AG04450 (cell line): ENCODE data around the gene TEDC1. TPM values are rescaled to one million over a fixed set of nuclear protein-coding genes. Genes with fewer than 3 reads are reported as not detected.

ENCODE experiments used
- CTCF ChIA-PET: fragments of 300-600, 350-600 bp; formaldehyde crosslinking; extraction: SDS; loops from one replicate; lab custom pipeline; 2022; ENCODE audit warnings: antibody characterized with exemption, inconsistent platforms; lab: Charles Lee
- POLR2A ChIA-PET: fragments of 350-600 bp; formaldehyde crosslinking; extraction: SDS; loops from one replicate; lab custom pipeline; 2021; ENCODE audit warnings: antibody characterized with exemption, inconsistent platforms; lab: Yijun Ruan, JAX
- DNase-seq: peaks from one replicate; pipeline ENCODE4 v3.0.0-alpha.2; 2011; ENCODE audit warnings: low read depth, low spot score
- H3K27ac ChIP-seq: one replicate; pipeline ENCODE4 v1.5.1; 2012; ENCODE audit warnings: low read depth, low read length, control low read depth
- H3K27me3 ChIP-seq: one replicate; pipeline ENCODE4 v1.6.0; 2012; ENCODE audit warnings: low read length; ENCODE audit not compliant: control insufficient read depth, insufficient read depth
- H3K4me3 ChIP-seq: 2 replicates; pipeline ENCODE4 v1.5.1; 2011; ENCODE audit warnings: mild to moderate bottlenecking, low read depth, low read length, control low read depth
- H3K9me3 ChIP-seq: 2 replicates; pipeline ENCODE4 v1.5.1; 2012; ENCODE audit warnings: low read length; ENCODE audit not compliant: control insufficient read depth, insufficient read depth
- polyA plus RNA-seq: library from polyadenylated mRNA; depleted of rRNA; stranded (reverse); fragments of >200 nt; gene quantifications from 2 replicates; pipeline ENCODE4 v1.2.3, GENCODE V29; 2011
- TF ChIP-seq, protein P1 (sequence below): IDR thresholded peaks from 2 replicates; pipeline ENCODE4 v1.5.1; 2011; ENCODE audit warnings: low read depth, low read length, control low read depth, inconsistent platforms

Gene TEDC1
- polyA plus RNA-seq, 1 experiment, result 1.7 TPM

DNA sequence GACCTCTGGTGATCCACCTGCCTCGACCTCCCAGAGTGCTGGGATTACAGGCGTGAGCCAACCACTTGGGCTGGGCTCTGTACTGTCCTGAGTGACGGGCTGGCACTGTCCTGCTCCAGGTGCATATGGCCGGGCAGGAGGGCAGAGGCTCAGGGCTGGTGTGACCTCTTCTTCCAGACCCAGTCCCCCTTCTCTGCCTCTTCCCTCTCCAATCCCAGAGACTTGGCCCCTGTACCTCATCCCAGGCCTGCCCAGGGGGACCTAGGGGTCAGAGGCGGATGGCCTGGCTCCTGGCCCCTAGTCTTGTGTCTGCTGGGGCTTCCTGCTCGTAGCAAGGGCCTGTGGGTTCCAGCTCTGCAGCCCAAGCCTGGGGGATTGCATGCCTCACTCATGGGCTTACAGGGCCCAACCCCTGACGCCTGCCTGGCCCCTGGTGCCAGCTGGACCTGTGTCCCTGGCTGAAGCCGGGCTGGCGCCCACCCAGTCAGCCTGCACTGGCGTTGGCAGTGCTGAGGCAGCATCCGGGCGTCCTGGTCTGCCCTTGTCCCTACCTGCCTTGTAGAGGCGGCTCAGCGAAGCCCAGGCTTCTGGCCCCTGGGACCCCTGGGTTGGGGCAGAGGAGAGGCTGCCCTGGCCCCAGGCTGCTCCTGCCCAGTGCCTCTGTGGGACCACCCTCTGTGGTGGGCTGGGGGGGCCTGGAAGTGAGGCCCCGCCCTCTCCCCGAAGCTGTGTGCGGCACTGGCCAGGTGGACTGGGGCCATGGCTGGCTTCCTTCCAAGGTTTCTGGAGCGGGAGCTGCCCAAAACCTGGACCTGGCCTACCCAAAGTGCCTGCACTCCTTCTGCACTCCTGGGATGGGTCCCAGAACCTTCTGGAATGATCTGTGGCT, 4.3 kb downstream of the TEDC1 start:
- no peak for DNase-seq
- CTCF ChIA-PET, result no interaction called here

DNA sequence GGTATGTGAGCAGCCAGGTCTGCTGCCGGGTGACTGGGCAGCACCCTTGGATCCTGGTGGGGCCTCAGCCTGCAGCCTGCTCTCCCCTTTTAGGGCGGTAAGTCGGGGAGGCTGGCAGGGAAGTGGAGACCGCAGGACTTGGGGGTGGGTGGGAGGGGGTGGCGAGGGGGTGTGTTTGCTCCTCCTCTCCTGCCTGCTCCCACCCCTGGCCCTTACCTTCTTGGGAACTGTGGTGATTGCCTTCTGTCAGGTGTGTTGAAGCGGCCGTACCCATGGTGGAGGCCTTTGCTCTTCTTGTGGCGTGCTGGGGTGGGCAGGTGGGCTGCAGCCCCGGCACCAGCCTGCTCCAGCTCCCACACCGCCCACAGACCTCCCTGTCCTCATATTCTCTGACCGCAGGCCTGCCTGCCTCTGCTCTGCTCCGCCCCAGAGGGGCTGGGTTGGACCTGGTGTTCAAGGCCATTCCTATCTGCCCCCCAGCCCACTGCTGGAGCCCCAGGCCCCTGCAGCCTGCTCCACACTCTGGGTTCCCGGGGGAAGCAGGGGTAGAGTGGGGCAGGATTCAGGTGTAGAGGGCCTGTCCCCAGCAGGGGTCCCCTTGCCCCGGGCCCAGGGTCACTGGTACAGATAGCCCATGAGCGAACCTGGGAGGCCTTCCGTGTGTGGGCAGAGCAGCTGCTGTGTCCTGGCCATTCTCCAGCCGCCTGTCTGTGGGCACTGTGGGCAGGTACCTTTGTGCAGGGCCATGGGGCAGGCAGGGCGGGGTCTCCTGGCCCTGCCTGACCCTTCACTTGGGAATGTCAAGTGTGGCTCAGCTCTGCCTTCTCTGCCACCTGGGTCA, 5.2 kb downstream of the TEDC1 start:
- CTCF ChIA-PET, result no interaction called here

More for the DNA sequence above, 4.3 kb downstream of the TEDC1 start:
- no peak overlapping the region for H3K4me3 ChIP-seq
- POLR2A ChIA-PET, result no interaction called here
- TF ChIP-seq, protein P1, sequence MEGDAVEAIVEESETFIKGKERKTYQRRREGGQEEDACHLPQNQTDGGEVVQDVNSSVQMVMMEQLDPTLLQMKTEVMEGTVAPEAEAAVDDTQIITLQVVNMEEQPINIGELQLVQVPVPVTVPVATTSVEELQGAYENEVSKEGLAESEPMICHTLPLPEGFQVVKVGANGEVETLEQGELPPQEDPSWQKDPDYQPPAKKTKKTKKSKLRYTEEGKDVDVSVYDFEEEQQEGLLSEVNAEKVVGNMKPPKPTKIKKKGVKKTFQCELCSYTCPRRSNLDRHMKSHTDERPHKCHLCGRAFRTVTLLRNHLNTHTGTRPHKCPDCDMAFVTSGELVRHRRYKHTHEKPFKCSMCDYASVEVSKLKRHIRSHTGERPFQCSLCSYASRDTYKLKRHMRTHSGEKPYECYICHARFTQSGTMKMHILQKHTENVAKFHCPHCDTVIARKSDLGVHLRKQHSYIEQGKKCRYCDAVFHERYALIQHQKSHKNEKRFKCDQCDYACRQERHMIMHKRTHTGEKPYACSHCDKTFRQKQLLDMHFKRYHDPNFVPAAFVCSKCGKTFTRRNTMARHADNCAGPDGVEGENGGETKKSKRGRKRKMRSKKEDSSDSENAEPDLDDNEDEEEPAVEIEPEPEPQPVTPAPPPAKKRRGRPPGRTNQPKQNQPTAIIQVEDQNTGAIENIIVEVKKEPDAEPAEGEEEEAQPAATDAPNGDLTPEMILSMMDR, result no peak
- no peaks in the 10 kb centered on the region; the same call in 1 of the 2 replicates for H3K9me3 ChIP-seq
- no peaks in the 10 kb centered on the region for H3K27me3 ChIP-seq
- no peak overlapping the region for H3K27ac ChIP-seq

GRCh38 chr14:105496831-105497591, 6.0 kb downstream of the TEDC1 start:
- TF ChIP-seq, protein P1, result no peak
- no peak for DNase-seq
- ChIA-PET POLR2A (no interaction called here), CTCF (no interaction called here)
- Histone ChIP-seq H3K4me3 (no peak overlapping the region), H3K27ac (no peak overlapping the region), H3K9me3 (no peaks in the 10 kb centered on the region; the same call in 1 of the 2 replicates), H3K27me3 (no peaks in the 10 kb centered on the region)

More for the DNA sequence above, 5.2 kb downstream of the TEDC1 start:
- Histone ChIP-seq H3K27ac (no peak overlapping the region), H3K27me3 (no peaks in the 10 kb centered on the region), H3K4me3 (no peak overlapping the region), H3K9me3 (no peaks in the 10 kb centered on the region; the same call in 1 of the 2 replicates)
- DNase-seq, result no peak
- POLR2A ChIA-PET, result no interaction called here
- TF ChIP-seq, protein P1, result no peak

DNA sequence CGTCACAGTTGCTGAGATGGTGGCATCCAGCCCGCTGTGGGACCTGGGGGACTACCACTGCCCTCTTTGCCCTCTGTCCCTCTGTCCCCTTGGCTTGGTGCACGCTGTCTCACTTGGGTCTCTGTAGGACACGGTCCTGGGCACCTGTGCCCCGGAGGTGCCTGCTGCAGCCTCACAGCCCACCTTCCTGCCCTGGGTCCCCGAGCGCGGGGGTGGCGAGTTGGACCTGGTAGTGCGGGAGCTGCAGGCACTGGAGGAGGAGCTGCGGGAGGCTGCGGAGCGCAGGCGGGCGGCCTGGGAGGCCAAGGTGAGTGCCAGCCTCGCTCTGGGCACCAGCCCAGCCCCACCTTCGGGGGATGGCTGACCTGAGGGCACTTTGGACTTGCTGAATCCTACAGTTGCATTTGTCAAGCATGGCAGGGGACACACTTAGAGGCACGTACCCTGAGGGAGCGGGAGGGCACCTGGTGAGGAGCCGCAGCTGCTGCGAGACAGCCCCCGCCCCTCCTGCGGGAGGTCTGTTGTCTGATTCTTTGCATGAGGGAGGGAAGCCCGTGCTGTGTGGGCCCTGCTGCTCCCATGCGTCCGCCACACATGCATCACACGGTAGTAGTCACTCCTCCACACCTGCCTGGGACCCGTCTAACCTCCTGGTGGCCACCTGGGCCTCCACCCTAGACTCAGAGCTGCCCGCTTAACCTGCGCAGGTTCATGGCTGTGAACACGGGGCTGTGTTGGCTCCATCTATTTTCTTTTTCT, 6.8 kb downstream of the TEDC1 start:
- Histone ChIP-seq H3K4me3 (no peak overlapping the region), H3K9me3 (no peaks in the 10 kb centered on the region; the same call in 1 of the 2 replicates), H3K27me3 (no peaks in the 10 kb centered on the region), H3K27ac (no peak overlapping the region)
- ChIA-PET CTCF (no interaction called here), POLR2A (no interaction called here)
- TF ChIP-seq, protein P1, result no peak
- no peak for DNase-seq
